ENCODE data around the gene KLHL26.

DNA sequence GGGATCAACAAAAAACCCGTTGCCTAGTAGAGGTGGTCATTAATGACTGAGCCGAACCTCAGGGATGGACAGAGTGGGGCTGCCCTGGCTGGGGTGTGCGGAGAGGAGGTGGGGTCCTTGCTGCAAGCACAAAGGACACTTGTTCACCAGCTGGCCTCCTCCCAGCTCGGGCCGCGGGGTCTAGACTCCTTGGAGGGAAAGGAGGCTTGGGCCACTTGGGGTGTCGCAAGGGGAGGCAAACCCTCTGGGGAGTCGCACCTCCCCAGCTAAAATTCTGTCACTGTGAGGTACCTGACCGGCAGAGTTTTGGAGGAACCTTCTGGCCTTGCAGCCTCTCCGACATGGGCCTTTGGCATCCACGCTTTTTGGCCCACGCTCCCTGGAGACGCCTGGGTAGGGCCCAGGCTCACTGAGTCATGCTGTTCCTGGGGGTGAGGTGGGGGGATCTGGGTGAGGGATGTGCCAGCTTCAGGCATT lies 8.2 kb downstream of the KLHL26 start:
- TF ChIP-seq ZKSCAN3 (CRISPR knock-in tag; IDR thresholded peaks at IDR 0.05) (no peak), ESRRA (IDR thresholded peaks at IDR 0.05; ENCODE audit: borderline replicate concordance, low read depth) (no peak), KDM4B (IDR thresholded peaks at IDR 0.05; ENCODE audit: borderline replicate concordance in 2 of 2, low read depth in 1 of 2) (no peak), ZFP30 (CRISPR knock-in tag; IDR thresholded peaks at IDR 0.05; ENCODE audit: borderline replicate concordance) (no peak), MAFF (IDR thresholded peaks at IDR 0.05; ENCODE audit: low read length) (no peak), HMG20A (CRISPR knock-in tag; conservative IDR thresholded peaks at IDR 0.05) (no peak), MAFK (IDR thresholded peaks at IDR 0.05; ENCODE audit: low read length) (no peak), ARHGAP35 (IDR thresholded peaks at IDR 0.05; ENCODE audit: partially characterized antibody) (no peak), GABPB1 (CRISPR knock-in tag; IDR thresholded peaks at IDR 0.05) (no peak)
- TF ChIP-seq, protein P1, sequence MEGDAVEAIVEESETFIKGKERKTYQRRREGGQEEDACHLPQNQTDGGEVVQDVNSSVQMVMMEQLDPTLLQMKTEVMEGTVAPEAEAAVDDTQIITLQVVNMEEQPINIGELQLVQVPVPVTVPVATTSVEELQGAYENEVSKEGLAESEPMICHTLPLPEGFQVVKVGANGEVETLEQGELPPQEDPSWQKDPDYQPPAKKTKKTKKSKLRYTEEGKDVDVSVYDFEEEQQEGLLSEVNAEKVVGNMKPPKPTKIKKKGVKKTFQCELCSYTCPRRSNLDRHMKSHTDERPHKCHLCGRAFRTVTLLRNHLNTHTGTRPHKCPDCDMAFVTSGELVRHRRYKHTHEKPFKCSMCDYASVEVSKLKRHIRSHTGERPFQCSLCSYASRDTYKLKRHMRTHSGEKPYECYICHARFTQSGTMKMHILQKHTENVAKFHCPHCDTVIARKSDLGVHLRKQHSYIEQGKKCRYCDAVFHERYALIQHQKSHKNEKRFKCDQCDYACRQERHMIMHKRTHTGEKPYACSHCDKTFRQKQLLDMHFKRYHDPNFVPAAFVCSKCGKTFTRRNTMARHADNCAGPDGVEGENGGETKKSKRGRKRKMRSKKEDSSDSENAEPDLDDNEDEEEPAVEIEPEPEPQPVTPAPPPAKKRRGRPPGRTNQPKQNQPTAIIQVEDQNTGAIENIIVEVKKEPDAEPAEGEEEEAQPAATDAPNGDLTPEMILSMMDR (IDR thresholded peaks at IDR 0.05 in 2 of 3, conservative IDR thresholded peaks at IDR 0.05 in 1 of 3; ENCODE audit: insufficient read depth in 2 of 3, low read depth in 1 of 3, low read length in 3 of 3) = no peak
